ENCODE measurements around the gene PCDH15. TPM values are rescaled to one million over a fixed set of nuclear protein-coding genes. Genes with fewer than 3 reads are reported as not detected.

Gene PCDH15
- total RNA-seq, 1 donor from 2014 or later = not detected

DNA sequence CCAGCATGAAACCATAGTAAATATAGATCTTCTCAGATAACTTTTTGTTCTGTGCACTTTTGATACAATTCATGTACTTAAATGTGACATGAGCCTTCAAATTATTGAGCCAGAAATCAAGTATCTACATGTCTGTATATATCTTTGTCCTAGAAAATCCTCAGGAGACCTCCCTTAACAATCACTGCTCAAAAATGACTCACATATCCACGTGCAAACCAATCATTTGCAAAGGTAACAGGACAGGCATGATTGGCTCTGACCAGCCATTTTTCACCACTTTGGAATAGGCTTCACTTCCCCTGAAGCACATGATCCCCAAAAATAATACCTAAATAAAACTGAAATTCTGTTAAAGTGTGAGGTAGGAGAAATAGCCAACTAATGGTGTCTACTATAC, 902.5 kb downstream of the PCDH15 start:
- Mint-ChIP-seq H3K36me3 (ENCODE audit: low read depth) (no peaks in the 10 kb centered on the region), H3K4me3 (no peak overlapping the region), H3K9me3 (peaks cover 4% of the 10 kb centered on the region), H3K27me3 (no peaks in the 10 kb centered on the region), H3K27ac (no peak overlapping the region), H3K4me1 (no peaks in the 10 kb centered on the region)
- ChIA-PET POLR2A (no interaction called here), CTCF (no interaction called here)
- TF ChIP-seq, protein P1, sequence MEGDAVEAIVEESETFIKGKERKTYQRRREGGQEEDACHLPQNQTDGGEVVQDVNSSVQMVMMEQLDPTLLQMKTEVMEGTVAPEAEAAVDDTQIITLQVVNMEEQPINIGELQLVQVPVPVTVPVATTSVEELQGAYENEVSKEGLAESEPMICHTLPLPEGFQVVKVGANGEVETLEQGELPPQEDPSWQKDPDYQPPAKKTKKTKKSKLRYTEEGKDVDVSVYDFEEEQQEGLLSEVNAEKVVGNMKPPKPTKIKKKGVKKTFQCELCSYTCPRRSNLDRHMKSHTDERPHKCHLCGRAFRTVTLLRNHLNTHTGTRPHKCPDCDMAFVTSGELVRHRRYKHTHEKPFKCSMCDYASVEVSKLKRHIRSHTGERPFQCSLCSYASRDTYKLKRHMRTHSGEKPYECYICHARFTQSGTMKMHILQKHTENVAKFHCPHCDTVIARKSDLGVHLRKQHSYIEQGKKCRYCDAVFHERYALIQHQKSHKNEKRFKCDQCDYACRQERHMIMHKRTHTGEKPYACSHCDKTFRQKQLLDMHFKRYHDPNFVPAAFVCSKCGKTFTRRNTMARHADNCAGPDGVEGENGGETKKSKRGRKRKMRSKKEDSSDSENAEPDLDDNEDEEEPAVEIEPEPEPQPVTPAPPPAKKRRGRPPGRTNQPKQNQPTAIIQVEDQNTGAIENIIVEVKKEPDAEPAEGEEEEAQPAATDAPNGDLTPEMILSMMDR (IDR thresholded peaks at IDR 0.05) = no peak
- DNase-seq (no peak), ATAC-seq (ENCODE audit: low read depth) (no peak)
- intact Hi-C loops (cut with micrococcal nuclease) = no loop called here

DNA sequence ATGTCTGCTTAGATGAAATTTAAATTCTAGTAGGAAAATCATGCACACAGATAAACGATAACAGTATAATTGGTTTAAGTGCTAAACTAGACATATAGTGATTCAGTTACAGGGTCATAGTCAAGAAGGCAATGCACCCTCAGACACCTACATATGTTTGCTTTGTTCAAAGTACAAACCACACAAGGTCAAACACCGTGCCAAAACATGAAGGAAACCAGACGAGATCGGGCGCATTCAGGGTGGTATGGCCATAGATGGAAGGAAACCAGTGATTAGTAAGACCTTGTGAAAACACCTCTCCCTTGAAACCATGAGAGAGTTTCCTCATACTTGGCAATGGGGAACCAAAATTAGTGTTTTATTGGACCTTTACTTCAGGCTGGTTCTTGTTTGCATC, 906.9 kb downstream of the PCDH15 start:
- DNase-seq (no peak), ATAC-seq (ENCODE audit: low read depth) (no peak)
- Mint-ChIP-seq H3K36me3 (ENCODE audit: low read depth) (no peaks in the 10 kb centered on the region), H3K27ac (no peak overlapping the region), H3K4me1 (no peaks in the 10 kb centered on the region), H3K4me3 (no peak overlapping the region), H3K9me3 (peaks cover 4% of the 10 kb centered on the region), H3K27me3 (no peaks in the 10 kb centered on the region)
- intact Hi-C loops (cut with micrococcal nuclease) = no loop called here
- ChIA-PET POLR2A (no interaction called here), CTCF (no interaction called here)
- TF ChIP-seq, protein P1 (IDR thresholded peaks at IDR 0.05) = no peak

DNA sequence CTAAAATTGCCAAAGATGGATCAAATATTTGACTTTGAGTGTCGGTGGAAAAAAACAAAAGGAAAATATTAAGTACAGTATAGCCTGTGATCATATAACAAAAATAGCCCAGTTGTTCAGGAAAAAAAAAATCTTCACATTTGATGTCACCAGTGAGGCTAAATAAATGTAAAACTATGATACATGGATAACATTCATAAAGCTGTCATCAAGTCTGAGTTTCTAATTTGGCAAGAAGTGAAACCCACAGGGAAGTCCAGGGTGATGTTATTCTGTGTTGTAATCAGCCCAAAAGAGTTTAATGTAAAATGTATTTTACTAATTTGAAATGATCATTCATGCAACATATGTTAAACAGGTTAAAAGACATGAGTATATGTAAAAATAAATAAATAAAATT, 908.0 kb downstream of the PCDH15 start:
- H3K27me3 Mint-ChIP-seq = no peaks in the 10 kb centered on the region
- H3K9me3 Mint-ChIP-seq = peaks cover 4% of the 10 kb centered on the region
- ATAC-seq (ENCODE audit: low read depth) (no peak), DNase-seq (no peak)
- TF ChIP-seq, protein P1 (IDR thresholded peaks at IDR 0.05) = no peak
- no peaks in the 10 kb centered on the region for H3K4me1 Mint-ChIP-seq
- H3K36me3 Mint-ChIP-seq (ENCODE audit: low read depth) = no peaks in the 10 kb centered on the region
- CTCF ChIA-PET = no interaction called here
- no peak overlapping the region for H3K4me3 Mint-ChIP-seq
- POLR2A ChIA-PET = no interaction called here
- H3K27ac Mint-ChIP-seq = no peak overlapping the region
- intact Hi-C loops (cut with micrococcal nuclease) = no loop called here

DNA sequence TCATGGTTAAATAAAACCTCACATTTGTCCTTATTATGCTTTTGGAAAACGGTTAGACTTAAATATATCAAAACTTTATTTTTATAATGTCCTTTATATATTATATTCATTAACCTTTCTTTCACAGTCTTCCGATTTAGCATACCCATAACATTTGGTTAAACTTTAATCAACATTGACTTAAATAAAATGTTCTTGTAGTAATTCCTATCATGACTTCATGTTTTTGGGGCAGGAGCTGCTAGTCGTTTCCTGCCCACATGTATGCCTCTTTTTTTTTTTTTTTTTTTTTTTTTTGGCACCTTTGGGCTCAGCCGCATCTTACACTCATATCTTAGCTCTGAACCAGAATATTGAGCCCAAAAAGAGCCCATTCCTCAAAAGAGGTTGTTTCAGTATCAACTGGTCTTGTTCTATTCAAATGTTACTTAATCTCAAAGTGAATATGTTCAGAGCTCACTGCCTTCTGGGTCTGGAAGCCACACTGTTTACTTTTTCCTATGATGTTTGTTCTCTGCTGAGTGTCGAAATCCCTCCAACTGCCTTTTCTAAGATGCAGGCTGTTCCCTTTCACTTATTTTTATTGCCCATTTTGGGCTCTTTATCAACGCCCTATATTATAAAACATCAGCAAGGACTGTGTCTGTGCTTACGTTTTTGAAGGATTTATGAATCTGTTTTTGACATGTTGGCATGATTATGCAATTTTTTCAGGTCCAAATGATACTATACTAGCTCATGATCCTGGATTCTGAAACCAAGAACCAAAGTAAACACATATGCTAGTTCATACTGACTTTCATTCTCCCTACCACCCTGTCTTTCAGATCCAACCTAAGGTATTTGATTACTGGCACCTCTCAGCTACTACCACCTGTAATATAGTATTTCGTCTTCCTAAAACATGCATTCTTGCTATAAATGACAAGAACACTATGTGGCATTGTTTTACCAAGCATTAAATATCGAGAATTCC, 914.4 kb downstream of the PCDH15 start:
- ATAC-seq (ENCODE audit: low read depth) (no peak), DNase-seq (no peak)
- Mint-ChIP-seq H3K27me3 (no peaks in the 10 kb centered on the region), H3K9me3 (peaks cover 2% of the 10 kb centered on the region), H3K4me1 (no peaks in the 10 kb centered on the region), H3K36me3 (ENCODE audit: low read depth) (no peaks in the 10 kb centered on the region), H3K4me3 (no peak overlapping the region), H3K27ac (no peak overlapping the region)
- ChIA-PET POLR2A (no interaction called here), CTCF (no interaction called here)
- TF ChIP-seq, protein P1 (IDR thresholded peaks at IDR 0.05) = no peak
- intact Hi-C loops (cut with micrococcal nuclease) = no loop called here

DNA sequence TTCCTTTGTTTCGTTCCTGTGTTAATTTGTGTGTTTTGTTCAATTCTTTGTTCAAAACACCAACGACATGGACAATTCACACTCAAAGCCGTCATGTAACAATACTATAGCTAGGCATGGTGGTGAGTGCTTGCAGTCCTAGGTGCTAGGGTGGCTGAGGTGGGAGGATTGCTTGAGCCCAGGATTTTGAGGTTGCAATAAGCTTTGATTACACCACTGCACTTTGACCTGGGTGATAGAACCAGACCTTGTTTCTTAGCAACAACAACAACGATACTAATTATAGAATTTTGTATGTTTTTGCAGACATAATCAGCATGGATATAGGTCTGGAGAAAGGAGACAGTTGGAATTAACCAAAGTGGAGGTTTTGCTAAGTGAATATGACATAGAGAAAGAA, 936.2 kb downstream of the PCDH15 start:
- TF ChIP-seq, protein P1 (IDR thresholded peaks at IDR 0.05) = no peak
- CTCF ChIA-PET = no interaction called here
- Mint-ChIP-seq H3K27me3 (no peaks in the 10 kb centered on the region), H3K4me3 (no peak overlapping the region), H3K4me1 (no peaks in the 10 kb centered on the region), H3K36me3 (ENCODE audit: low read depth) (no peaks in the 10 kb centered on the region), H3K27ac (no peak overlapping the region), H3K9me3 (no peaks in the 10 kb centered on the region)
- DNase-seq (no peak), ATAC-seq (ENCODE audit: low read depth) (no peak)
- intact Hi-C loops (cut with micrococcal nuclease) = no loop called here
- POLR2A ChIA-PET = no interaction called here
